OCI-LY7 (cell line): ENCODE data around the gene SERTAD3. TPM values are rescaled to one million over a fixed set of nuclear protein-coding genes. Genes with fewer than 3 reads are reported as not detected.
"Not testable (repeated sequence)": the region's sequence is repeated elsewhere in the genome, so short reads cannot be mapped to it uniquely, and the experiment has no call there.

Experiments
- BruUV-seq: library from RNA; stranded (reverse); fragments of 400-500 nt; replicated peaks from 2 replicates; lab custom pipeline; 2021; lab: Mats Ljungman, UMichigan
- CTCF ChIA-PET: fragments of 300-600 bp; sonication (Branson Sonifier 250); formaldehyde crosslinking; loops from one replicate; lab custom pipeline; 2022; ENCODE audit warnings: antibody characterized with exemption; ENCODE audit not compliant: unreplicated experiment; lab: Charles Lee
- POLR2A ChIA-PET: fragments of 300-600 bp; sonication (Branson Sonifier 250); formaldehyde crosslinking; loops from one replicate; lab custom pipeline; 2022; ENCODE audit warnings: antibody characterized with exemption; lab: Charles Lee
- DNase-seq: peaks from one replicate; pipeline ENCODE4 v3.0.0-alpha.2; 2015; ENCODE audit warnings: low spot score
- H2AFZ ChIP-seq: fragments of 200-600 bp; sonication (generic), shearing (Covaris generic); 2 replicates; pipeline ENCODE4 v1.6.1; 2014; ENCODE audit warnings: mild to moderate bottlenecking, antibody characterized with exemption, low read length, moderate library complexity
- H3K27ac ChIP-seq: fragments of 200-600 bp; sonication (generic); 2 replicates; pipeline ENCODE4 v1.5.1; 2014; ENCODE audit warnings: mixed run types, low read depth, mild to moderate bottlenecking, moderate library complexity, low read length, inconsistent platforms; ENCODE audit not compliant: poor library complexity, severe bottlenecking
- H3K36me3 ChIP-seq: fragments of 200-600 bp; sonication (generic); 2 replicates; pipeline ENCODE4 v1.6.1; 2014; ENCODE audit warnings: mild to moderate bottlenecking, antibody characterized with exemption, low read length, moderate library complexity, mixed read lengths; ENCODE audit not compliant: insufficient read depth
- H3K4me1 ChIP-seq: fragments of 200-600 bp; sonication (generic); 2 replicates; pipeline ENCODE4 v1.5.1; 2014; ENCODE audit warnings: mild to moderate bottlenecking, low read length; ENCODE audit not compliant: insufficient read depth, poor library complexity, severe bottlenecking
- H3K4me2 ChIP-seq: fragments of 200-600 bp; sonication (generic); 2 replicates; pipeline ENCODE4 v1.6.1; 2014; ENCODE audit warnings: mild to moderate bottlenecking, low read length
- H3K4me3 ChIP-seq: fragments of 200-600 bp; sonication (generic); 2 replicates; pipeline ENCODE4 v1.5.1; 2014; ENCODE audit warnings: mild to moderate bottlenecking, low read depth, low read length; ENCODE audit not compliant: poor library complexity, severe bottlenecking
- H3K79me2 ChIP-seq: fragments of 200-600 bp; sonication (generic); 2 replicates; pipeline ENCODE4 v1.6.1; 2016; ENCODE audit warnings: low read depth, mild to moderate bottlenecking, low read length, moderate library complexity, mixed read lengths; ENCODE audit not compliant: insufficient read depth
- H3K9me2 ChIP-seq: fragments of 200-600 bp; sonication (generic); 2 replicates; pipeline ENCODE4 v1.6.1; 2016; ENCODE audit warnings: mild to moderate bottlenecking, low read length, mixed read lengths; ENCODE audit not compliant: insufficient read depth
- H3K9me3 ChIP-seq: fragments of 200-600 bp; sonication (generic); 2 replicates; pipeline ENCODE4 v1.6.1; 2014; ENCODE audit warnings: mild to moderate bottlenecking, mixed run types, low read length, mixed read lengths
- H4K20me1 ChIP-seq: fragments of 200-600 bp; sonication (generic); 2 replicates; pipeline ENCODE4 v1.6.1; 2014; ENCODE audit warnings: mild to moderate bottlenecking, antibody characterized with exemption, low read length, moderate library complexity, mixed read lengths; ENCODE audit not compliant: insufficient read depth
- CTCF ChIP-seq: fragments of 200-600 bp; sonication (generic); conservative IDR thresholded peaks from 2 replicates; pipeline ENCODE4 v1.5.1; 2014; ENCODE audit warnings: mild to moderate bottlenecking, antibody characterized with exemption, low read length, moderate library complexity, mixed read lengths
- EZH2phosphoT487 ChIP-seq: fragments of 200-600 bp; sonication (generic); IDR thresholded peaks from 2 replicates; pipeline ENCODE4 v1.6.1; 2018; ENCODE audit warnings: low read depth, borderline replicate concordance, mild to moderate bottlenecking, mixed run types, antibody characterized with exemption, low read length, moderate library complexity, mixed read lengths
- intact Hi-C: fragments of 100-400 bp; cut with micrococcal nuclease; formaldehyde crosslinking; loops from one replicate; pipeline ENCODE4 v1.10.0; 2022; ENCODE audit not compliant: unreplicated experiment
- total RNA-seq, 2 experiments: library from RNA; depleted of rRNA in 1 of 2; stranded (reverse); fragments of >200 nt in 1 of 2; shearing (Covaris generic) in 1 of 2; gene quantifications; 2 replicates each; pipeline ENCODE4 v1.2.3, GENCODE V29; 2014 to 2022

Gene SERTAD3
- total RNA-seq, 2 experiments from 2014 or later, result 12.2 to 18.6 TPM

- Histone ChIP-seq H3K36me3 (peaks cover 28% of the 10 kb centered on the region), H3K4me2 (no peak overlapping the region), H4K20me1 (no peaks in the 10 kb centered on the region), H3K9me3 (no peaks in the 10 kb centered on the region), H3K79me2 (peaks cover 22% of the 10 kb centered on the region), H3K27ac (no peak overlapping the region), H3K4me3 (no peak overlapping the region), H3K4me1 (peaks cover 45% of the 10 kb centered on the region), H2AFZ (no peak overlapping the region), H3K9me2 (no peaks in the 10 kb centered on the region)
- BruUV-seq, result no TSS peak
- ChIA-PET POLR2A (no interaction called here), CTCF (no interaction called here)
- no peak for TF ChIP-seq CTCF
- no peak for TF ChIP-seq EZH2phosphoT487
- intact Hi-C loops, result no loop called here
- DNase-seq, result no peak
Observed at GRCh38 chr19:40438284-40438683, 5.9 kb downstream of the SERTAD3 start.

GRCh38 chr19:40433391-40434216 lies 10.5 kb downstream of the SERTAD3 start:
- DNase-seq, result peak; percentile 77
- no peak for TF ChIP-seq CTCF
- TF ChIP-seq EZH2phosphoT487, result no peak
- ChIA-PET CTCF (no interaction called here), POLR2A (interaction anchor here (0.6 to 1.2 kb wide), 3 partner anchors 12 to 1890 kb away, joined by 3 to 4 read pairs (median 4); partner anchors contain the start of gene BLVRB)
- H3K27ac ChIP-seq, result peak overlapping the region; percentile 75
- peak overlapping the region; percentile 99 for H2AFZ ChIP-seq
- no peaks in the 10 kb centered on the region for H3K79me2 ChIP-seq
- H3K4me1 ChIP-seq, result peaks cover 38% of the 10 kb centered on the region
- no peaks in the 10 kb centered on the region for H4K20me1 ChIP-seq
- BruUV-seq, result TSS peak; percentile 92
- no peaks in the 10 kb centered on the region for H3K9me3 ChIP-seq
- H3K9me2 ChIP-seq, result no peaks in the 10 kb centered on the region
- H3K4me3 ChIP-seq, result peak overlapping the region; percentile 66
- intact Hi-C loops, result no loop called here
- peak overlapping the region; percentile 89 for H3K4me2 ChIP-seq
- no peaks in the 10 kb centered on the region for H3K36me3 ChIP-seq

GRCh38 chr19:40432760-40433159 lies 11.4 kb downstream of the SERTAD3 start:
- H3K4me3 ChIP-seq, CTCF ChIA-PET, BruUV-seq, H3K79me2 ChIP-seq, H4K20me1 ChIP-seq, intact Hi-C loops, H3K9me2 ChIP-seq, DNase-seq, H3K9me3 ChIP-seq, H3K36me3 ChIP-seq: not testable (repeated sequence)
- H3K4me1 ChIP-seq, result peaks cover 38% of the 10 kb centered on the region
- peak overlapping the region; percentile 99; the same call in 1 of the 2 replicates for H2AFZ ChIP-seq
- peak overlapping the region; percentile 89 for H3K4me2 ChIP-seq
- peak overlapping the region; percentile 75 for H3K27ac ChIP-seq
- POLR2A ChIA-PET, result interaction anchor here (0.5 to 0.7 kb wide), 3 partner anchors 12 to 154 kb away, joined by 4 to 5 read pairs (median 4); no protein-coding TSS in a partner anchor
